Progenitor cell of endocrine pancreas (in vitro differentiated cells): ENCODE measurements around the gene C9orf43. TPM values are rescaled to one million over a fixed set of nuclear protein-coding genes. Genes with fewer than 3 reads are reported as not detected.

Experiments
- DNase-seq: peaks from one replicate; pipeline ENCODE4 v3.0.0; 2021; ENCODE audit warnings: low spot score; ENCODE audit not compliant: unreplicated experiment
- H3K27ac Mint-ChIP-seq: 2 replicates; pipeline ENCODE4 v1.8.0; 2021; ENCODE audit warnings: mild to moderate bottlenecking, moderate library complexity, mixed read lengths
- H3K27me3 Mint-ChIP-seq: 2 replicates; pipeline ENCODE4 v1.8.0; 2021; ENCODE audit warnings: mixed read lengths
- H3K36me3 Mint-ChIP-seq: 2 replicates; pipeline ENCODE4 v1.8.0; 2022; ENCODE audit warnings: mixed read lengths; ENCODE audit not compliant: insufficient read depth
- H3K4me1 Mint-ChIP-seq: 2 replicates; pipeline ENCODE4 v1.8.0; 2021; ENCODE audit warnings: low read depth, mixed read lengths
- H3K4me3 Mint-ChIP-seq: 2 replicates; pipeline ENCODE4 v1.8.0; 2021; ENCODE audit warnings: low read depth, mild to moderate bottlenecking, moderate library complexity, mixed read lengths
- H3K9me3 Mint-ChIP-seq: 2 replicates; pipeline ENCODE4 v1.8.0; 2021; ENCODE audit warnings: low read depth, mixed read lengths
- total RNA-seq: library from RNA; stranded (reverse); gene quantifications from 2 replicates; pipeline ENCODE4 v1.2.1, GENCODE V29; 2021
- TF ChIP-seq, protein P1 (sequence below): fragments of 200-600 bp; sonication (generic); IDR thresholded peaks from one replicate; pipeline ENCODE4 v1.5.0; 2021; ENCODE audit warnings: antibody characterized with exemption, mild to moderate bottlenecking; ENCODE audit not compliant: unreplicated experiment

The C9orf43 gene
- total RNA-seq, 1 donor from 2014 or later: 1.6 TPM

DNA sequence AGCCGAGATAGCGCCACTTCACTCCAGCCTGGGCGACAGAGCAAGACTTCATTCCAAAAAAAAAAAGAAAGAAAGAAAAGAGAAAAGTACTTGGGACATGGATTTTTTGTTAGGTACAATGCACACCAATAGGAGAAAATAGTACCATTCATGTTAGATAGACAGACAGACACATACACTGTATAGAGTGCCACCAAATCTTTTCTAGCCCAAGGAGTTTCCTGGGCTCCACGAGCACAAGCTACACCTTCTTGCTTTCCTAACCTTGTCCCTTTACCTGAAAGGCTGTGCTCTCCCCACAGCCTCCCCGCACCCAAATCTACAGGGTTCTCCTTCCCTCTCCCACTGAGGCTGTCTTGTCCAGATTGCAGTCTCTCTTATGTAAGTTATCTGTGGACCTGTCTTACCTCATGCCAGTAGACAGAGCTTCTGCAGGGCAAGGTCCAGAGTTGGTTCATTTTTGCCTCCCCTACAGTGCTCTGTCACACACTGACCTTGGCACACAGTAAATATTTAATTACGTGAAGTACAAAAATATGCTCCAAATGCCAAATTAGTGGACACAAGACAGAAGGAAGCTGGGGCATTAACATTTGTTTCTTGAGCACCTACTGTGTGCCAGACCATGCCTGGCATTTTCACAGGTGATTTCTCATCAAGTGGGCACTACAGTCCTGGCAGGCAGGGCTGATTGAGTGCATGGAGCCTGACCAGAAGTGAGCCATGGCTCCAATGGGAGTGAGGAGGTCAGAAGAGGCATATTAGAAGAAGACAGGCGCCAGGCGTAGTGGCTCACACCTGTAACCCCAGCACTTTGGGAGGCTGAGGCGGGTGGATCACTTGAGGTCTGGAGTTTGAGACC, 15.3 kb upstream of the C9orf43 start:
- DNase-seq: no peak
- Mint-ChIP-seq H3K9me3 (no peaks in the 10 kb centered on the region), H3K4me3 (no peak overlapping the region), H3K27ac (no peak overlapping the region), H3K4me1 (peaks cover 27% of the 10 kb centered on the region), H3K27me3 (no peaks in the 10 kb centered on the region), H3K36me3 (peaks cover 17% of the 10 kb centered on the region)
- TF ChIP-seq, protein P1, sequence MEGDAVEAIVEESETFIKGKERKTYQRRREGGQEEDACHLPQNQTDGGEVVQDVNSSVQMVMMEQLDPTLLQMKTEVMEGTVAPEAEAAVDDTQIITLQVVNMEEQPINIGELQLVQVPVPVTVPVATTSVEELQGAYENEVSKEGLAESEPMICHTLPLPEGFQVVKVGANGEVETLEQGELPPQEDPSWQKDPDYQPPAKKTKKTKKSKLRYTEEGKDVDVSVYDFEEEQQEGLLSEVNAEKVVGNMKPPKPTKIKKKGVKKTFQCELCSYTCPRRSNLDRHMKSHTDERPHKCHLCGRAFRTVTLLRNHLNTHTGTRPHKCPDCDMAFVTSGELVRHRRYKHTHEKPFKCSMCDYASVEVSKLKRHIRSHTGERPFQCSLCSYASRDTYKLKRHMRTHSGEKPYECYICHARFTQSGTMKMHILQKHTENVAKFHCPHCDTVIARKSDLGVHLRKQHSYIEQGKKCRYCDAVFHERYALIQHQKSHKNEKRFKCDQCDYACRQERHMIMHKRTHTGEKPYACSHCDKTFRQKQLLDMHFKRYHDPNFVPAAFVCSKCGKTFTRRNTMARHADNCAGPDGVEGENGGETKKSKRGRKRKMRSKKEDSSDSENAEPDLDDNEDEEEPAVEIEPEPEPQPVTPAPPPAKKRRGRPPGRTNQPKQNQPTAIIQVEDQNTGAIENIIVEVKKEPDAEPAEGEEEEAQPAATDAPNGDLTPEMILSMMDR: no peak

GRCh38 chr9:113397203-113397631, 13.3 kb upstream of the C9orf43 start:
- no peak for DNase-seq
- peaks cover 11% of the 10 kb centered on the region for H3K36me3 Mint-ChIP-seq
- no peaks in the 10 kb centered on the region for H3K9me3 Mint-ChIP-seq
- H3K4me3 Mint-ChIP-seq: no peak overlapping the region
- peak overlapping the region; percentile 76 for H3K27ac Mint-ChIP-seq
- H3K4me1 Mint-ChIP-seq: peaks cover 33% of the 10 kb centered on the region
- H3K27me3 Mint-ChIP-seq: no peaks in the 10 kb centered on the region
- TF ChIP-seq, protein P1: no peak

GRCh38 chr9:113398796-113399195, 11.8 kb upstream of the C9orf43 start:
- no peaks in the 10 kb centered on the region for H3K27me3 Mint-ChIP-seq
- H3K36me3 Mint-ChIP-seq: peaks cover 5% of the 10 kb centered on the region
- no peak for DNase-seq
- no peaks in the 10 kb centered on the region for H3K9me3 Mint-ChIP-seq
- H3K27ac Mint-ChIP-seq: no peak overlapping the region
- TF ChIP-seq, protein P1: no peak
- no peak overlapping the region for H3K4me3 Mint-ChIP-seq
- H3K4me1 Mint-ChIP-seq: peaks cover 33% of the 10 kb centered on the region

DNA sequence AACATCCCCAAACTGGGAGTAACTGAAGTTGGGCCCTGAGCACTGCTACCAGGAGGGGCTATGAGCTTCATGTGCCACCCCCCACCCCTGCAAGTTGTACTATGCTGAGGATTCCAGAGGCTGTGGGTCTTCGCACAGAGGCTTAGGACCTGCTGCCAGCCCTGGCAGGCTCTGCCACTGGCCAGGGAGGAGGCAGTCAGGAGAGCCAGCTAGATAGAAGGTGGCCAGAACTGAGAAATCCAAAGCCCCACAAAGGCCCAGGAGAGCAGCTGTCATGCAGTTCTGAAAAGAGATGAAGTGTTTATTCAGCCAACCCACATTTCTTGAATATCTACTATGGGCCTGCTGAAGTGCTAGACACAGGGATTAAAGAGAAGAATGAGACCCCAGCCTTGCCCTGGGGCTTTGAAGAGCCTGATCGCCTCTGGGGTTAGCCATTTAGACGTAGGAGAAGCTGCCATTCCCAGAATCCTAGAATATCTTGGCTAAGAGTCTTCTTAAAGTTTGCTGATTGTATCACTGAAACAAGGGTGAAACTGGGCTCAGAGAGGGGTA, 10.8 kb upstream of the C9orf43 start:
- peaks cover 5% of the 10 kb centered on the region for H3K36me3 Mint-ChIP-seq
- H3K9me3 Mint-ChIP-seq: no peaks in the 10 kb centered on the region
- no peak for DNase-seq
- TF ChIP-seq, protein P1: no peak
- no peaks in the 10 kb centered on the region for H3K27me3 Mint-ChIP-seq
- H3K27ac Mint-ChIP-seq: no peak overlapping the region
- H3K4me1 Mint-ChIP-seq: peaks cover 33% of the 10 kb centered on the region
- H3K4me3 Mint-ChIP-seq: peak overlapping the region; percentile 87

- H3K27ac Mint-ChIP-seq: peak within 1 kb of the TSS; percentile 92
- H3K9me3 Mint-ChIP-seq: no peaks in the 10 kb centered on the region
- TF ChIP-seq, protein P1: peak; percentile 98
- peak; percentile 100 for DNase-seq
- H3K36me3 Mint-ChIP-seq: no peaks in the 10 kb centered on the region
- H3K4me1 Mint-ChIP-seq: peaks cover 31% of the 10 kb centered on the region
- no peaks in the 10 kb centered on the region for H3K27me3 Mint-ChIP-seq
- peak within 1 kb of the TSS; percentile 87 for H3K4me3 Mint-ChIP-seq
These were observed 9.3 kb upstream of the C9orf43 start, which contains the start of gene ALAD for GRCh38 chr9:113401027-113401792. TSS of gene ALAD (minus strand) at chr9:113401284. CDS start at chr9:113393559, 7,725 bp downstream.
